H1 (cell line): ENCODE results near the gene PCSK4. TPM values are rescaled to one million over a fixed set of nuclear protein-coding genes. Genes with fewer than 3 reads are reported as not detected.
A peak's percentile ranks its signal among the peaks of the same experiment; 100 is the strongest.

Experiments
- CTCF ChIA-PET: fragments of 300-600 bp; sonication (Branson Sonifier 250); formaldehyde crosslinking; loops from one replicate; lab custom pipeline; 2021; ENCODE audit not compliant: partially characterized antibody; lab: Charles Lee
- POLR2A ChIA-PET: fragments of 300-600 bp; sonication (Branson Sonifier 250); formaldehyde crosslinking; loops from one replicate; lab custom pipeline; 2021; ENCODE audit warnings: inconsistent platforms; ENCODE audit not compliant: partially characterized antibody; lab: Charles Lee
- DNase-seq, 2 experiments: peaks; one replicate each; pipeline versions ENCODE4 v3.0.0 to v3.0.0-alpha.2; 2010 to 2022; ENCODE audit warnings: low spot score in 2 of 2, low read depth in 1 of 2, mixed read lengths in 1 of 2
- FAIRE-seq: peaks from 2 replicates; lab custom pipeline; 2011; peaks lifted over from hg19 to GRCh38; lab: Jason Lieb, UNC
- H2AFZ ChIP-seq: 2 replicates; pipeline ENCODE4 v1.8.1; 2012; ENCODE audit warnings: low read length, inconsistent platforms
- H2AK5ac ChIP-seq: 2 replicates; pipeline ENCODE4 v1.6.1; 2013; ENCODE audit warnings: low read depth, low read length
- H2BK120ac ChIP-seq: replicated peaks from 2 replicates; pipeline ENCODE3; 2013; ENCODE audit warnings: low read depth, low read length, inconsistent platforms
- H2BK12ac ChIP-seq: 2 replicates; pipeline ENCODE4 v1.6.1; 2013; ENCODE audit warnings: low read depth, low read length
- H2BK15ac ChIP-seq: 2 replicates; pipeline ENCODE4 v1.6.1; 2013; ENCODE audit warnings: low read length
- H2BK20ac ChIP-seq: 2 replicates; pipeline ENCODE4 v1.6.1; 2013; ENCODE audit warnings: low read length
- H2BK5ac ChIP-seq: 2 replicates; pipeline ENCODE4 v1.6.1; 2013; ENCODE audit warnings: low read depth, low read length
- H3K14ac ChIP-seq: 2 replicates; pipeline ENCODE4 v1.6.1; 2013; ENCODE audit warnings: inconsistent platforms; ENCODE audit not compliant: insufficient read length
- H3K18ac ChIP-seq: 2 replicates; pipeline ENCODE4 v1.6.1; 2013; ENCODE audit warnings: low read length; ENCODE audit errors: extremely low read depth
- H3K23ac ChIP-seq: 2 replicates; pipeline ENCODE4 v1.6.1; 2013; ENCODE audit warnings: inconsistent platforms; ENCODE audit not compliant: insufficient read length
- H3K23me2 ChIP-seq: 2 replicates; pipeline ENCODE4 v1.6.1; 2013; ENCODE audit warnings: low read depth, low read length
- H3K27ac ChIP-seq: 2 replicates; pipeline ENCODE4 v1.6.1; 2011; ENCODE audit warnings: low read depth, low read length, inconsistent platforms
- H3K27me3 ChIP-seq, 4 experiments: replicated peaks in 1 of 4; 1 replicate in 1 of 4; 2 replicates in 3 of 4; pipeline versions ENCODE4 v1.6.1 to v1.8.1; 2011 to 2013; ENCODE audit warnings: low read length in 3 of 4, mild to moderate bottlenecking in 3 of 4, inconsistent platforms in 2 of 4, mixed read lengths in 2 of 4, moderate library complexity in 1 of 4; ENCODE audit not compliant: control insufficient read depth in 3 of 4, insufficient read depth in 3 of 4; ENCODE audit errors: extremely low read depth in 1 of 4
- H3K36me3 ChIP-seq, 4 experiments: 2 replicates each; pipeline versions ENCODE4 v1.6.1 to v1.8.1; 2011 to 2013; ENCODE audit warnings: mild to moderate bottlenecking in 4 of 4, low read length in 3 of 4, moderate library complexity in 2 of 4, control low read depth in 1 of 4, inconsistent platforms in 1 of 4; ENCODE audit not compliant: insufficient read depth in 4 of 4, control insufficient read depth in 2 of 4
- H3K4ac ChIP-seq: replicated peaks from 2 replicates; pipeline ENCODE3; 2013; ENCODE audit warnings: low read length, low read depth, mixed read lengths, inconsistent platforms; ENCODE audit not compliant: insufficient read length
- H3K4me1 ChIP-seq, 4 experiments: replicated peaks in 1 of 4; 1 replicate in 1 of 4; 2 replicates in 3 of 4; pipeline versions ENCODE4 v1.6.1 to v1.8.1; 2011 to 2013; ENCODE audit warnings: low read length in 3 of 4, inconsistent platforms in 2 of 4, mixed read lengths in 1 of 4; ENCODE audit not compliant: insufficient read depth in 4 of 4, control insufficient read depth in 3 of 4
- H3K4me2 ChIP-seq, 2 experiments: 2 replicates each; pipeline versions ENCODE4 v1.6.1 to v1.8.1; 2011 to 2013; ENCODE audit warnings: low read depth in 2 of 2, low read length in 2 of 2, control low read depth in 1 of 2, inconsistent platforms in 1 of 2, mild to moderate bottlenecking in 1 of 2; ENCODE audit not compliant: insufficient read depth in 1 of 2
- H3K4me3 ChIP-seq, 4 experiments: fragments of 200-600, 300-600 bp in 1 of 4; sonication (generic), shearing (Covaris generic), sonication (Bioruptor Twin) in 1 of 4; 2 replicates each; pipeline versions ENCODE4 v1.5.1 to v1.8.1; 2011 to 2016; ENCODE audit warnings: low read length in 4 of 4, low read depth in 3 of 4, control low read depth in 2 of 4, inconsistent platforms in 2 of 4, mild to moderate bottlenecking in 2 of 4, mixed read lengths in 1 of 4, moderate library complexity in 1 of 4; ENCODE audit not compliant: insufficient read depth in 2 of 4; ENCODE audit errors: extremely low read depth in 1 of 4
- H3K56ac ChIP-seq: replicated peaks from 2 replicates; pipeline ENCODE3; 2013; ENCODE audit warnings: low read depth, mild to moderate bottlenecking, mixed read lengths, low read length, inconsistent platforms; ENCODE audit not compliant: insufficient read length
- H3K79me1 ChIP-seq: 2 replicates; pipeline ENCODE4 v1.6.1; 2013; ENCODE audit warnings: low read depth, low read length, control low read depth
- H3K79me2 ChIP-seq, 2 experiments: 2 replicates each; pipeline versions ENCODE4 v1.6.1 to v1.8.1; 2012 to 2013; ENCODE audit warnings: low read length in 2 of 2, mild to moderate bottlenecking in 2 of 2, inconsistent platforms in 1 of 2; ENCODE audit not compliant: insufficient read depth in 2 of 2, control insufficient read depth in 1 of 2
- H3K9ac ChIP-seq, 4 experiments: replicated peaks in 1 of 4; 1 replicate in 1 of 4; 2 replicates in 3 of 4; pipeline versions ENCODE4 v1.6.1 to v1.8.1; 2011 to 2013; ENCODE audit warnings: low read depth in 3 of 4, low read length in 3 of 4, control low read depth in 2 of 4, mild to moderate bottlenecking in 2 of 4, moderate library complexity in 2 of 4, inconsistent platforms in 1 of 4; ENCODE audit errors: extremely low read depth in 1 of 4
- H3K9me3 ChIP-seq, 2 experiments: 2 replicates each; pipeline versions ENCODE4 v1.6.1 to v1.8.1; 2012 to 2013; ENCODE audit warnings: mild to moderate bottlenecking in 2 of 2, moderate library complexity in 2 of 2, control low read depth in 1 of 2, inconsistent platforms in 1 of 2, low read depth in 1 of 2, low read length in 1 of 2, mixed read lengths in 1 of 2; ENCODE audit not compliant: insufficient read depth in 2 of 2
- H4K20me1 ChIP-seq, 2 experiments: replicated peaks in 1 of 2; 2 replicates each; pipeline versions ENCODE3 to v1.8.1; 2011 to 2013; ENCODE audit warnings: inconsistent platforms in 2 of 2, low read length in 2 of 2, mild to moderate bottlenecking in 1 of 2; ENCODE audit not compliant: insufficient read depth in 2 of 2, control insufficient read depth in 1 of 2
- H4K5ac ChIP-seq: 2 replicates; pipeline ENCODE4 v1.6.1; 2013; ENCODE audit warnings: low read length, low read depth, mixed read lengths, inconsistent platforms; ENCODE audit not compliant: insufficient read length
- H4K8ac ChIP-seq: 2 replicates; pipeline ENCODE4 v1.8.0; 2013; ENCODE audit warnings: mild to moderate bottlenecking, moderate library complexity, low read length, inconsistent platforms; ENCODE audit not compliant: insufficient read depth; ENCODE audit errors: extremely low read depth
- H4K91ac ChIP-seq: replicated peaks from 2 replicates; pipeline ENCODE3; 2013; ENCODE audit warnings: low read length, mixed read lengths, inconsistent platforms; ENCODE audit not compliant: insufficient read length
- ASH2L ChIP-seq: fragments of 200-600, 300-600 bp; sonication (generic); IDR thresholded peaks from one replicate; pipeline ENCODE4 v1.7.1; 2017; ENCODE audit warnings: low read length
- BCL11A ChIP-seq, 2 experiments: IDR thresholded peaks; one replicate each; pipeline ENCODE4 v1.6.1; 2011; ENCODE audit warnings: low read depth in 2 of 2, low read length in 2 of 2, mild to moderate bottlenecking in 2 of 2
- CTBP2 ChIP-seq: IDR thresholded peaks from 2 replicates; pipeline ENCODE4 v1.7.0; 2011; ENCODE audit warnings: borderline replicate concordance, mild to moderate bottlenecking, moderate library complexity, mixed read lengths, low read length; ENCODE audit not compliant: insufficient read depth, insufficient read length
- EGR1 ChIP-seq: IDR thresholded peaks from 2 replicates; pipeline ENCODE4 v1.6.1; 2011; ENCODE audit warnings: low read depth, low read length, borderline replicate concordance
- KDM1A ChIP-seq: fragments of 200-600, 300-600 bp; sonication (generic); IDR thresholded peaks from 2 replicates; pipeline ENCODE4 v1.7.1; 2016; ENCODE audit warnings: mild to moderate bottlenecking, low read length, borderline replicate concordance
- NRF1 ChIP-seq: IDR thresholded peaks from 2 replicates; pipeline ENCODE4 v1.6.1; 2011; ENCODE audit warnings: mild to moderate bottlenecking, low read depth, low read length, improper control_type of control experiment
- RFX5 ChIP-seq: IDR thresholded peaks from 2 replicates; pipeline ENCODE4 v1.6.1; 2011; ENCODE audit warnings: low read depth, low read length, improper control_type of control experiment, borderline replicate concordance
- RXRA ChIP-seq: IDR thresholded peaks from 2 replicates; pipeline ENCODE4 v1.6.1; 2011; ENCODE audit warnings: low read depth, mild to moderate bottlenecking, low read length, moderate library complexity; ENCODE audit not compliant: insufficient read depth
- SP2 ChIP-seq: IDR thresholded peaks from 2 replicates; pipeline ENCODE4 v1.6.1; 2012; ENCODE audit warnings: mild to moderate bottlenecking, low read length, inconsistent platforms
- TBP ChIP-seq: IDR thresholded peaks from 2 replicates; pipeline ENCODE4 v1.6.1; 2011; ENCODE audit warnings: low read depth, low read length, improper control_type of control experiment
- WGBS, 2 experiments: shearing (Covaris generic) in 1 of 2; methylation state at CpG; one replicate each; pipeline versions ENCODE4 v1.1.6 to v1.1.7; 2013 to 2015; ENCODE audit warnings: low lambda C conversion rate in 2 of 2, mixed read lengths in 2 of 2, inconsistent platforms in 1 of 2, low coverage in 1 of 2, missing lambda C conversion rate in 1 of 2; ENCODE audit not compliant: insufficient replicate concordance in 2 of 2, insufficient coverage in 1 of 2, insufficient read length in 1 of 2; ENCODE audit errors: extremely low coverage in 1 of 2, missing lambda C conversion rate in 1 of 2; 5-methylcytosine and 5-hydroxymethylcytosine counted together
- polyA plus RNA-seq, 7 experiments: library from polyadenylated mRNA; depleted of rRNA in 3 of 7; stranded (reverse) in 5 of 7; unstranded in 2 of 7; fragments of >200 nt in 5 of 7; fragments of 200-250 nt in 2 of 7; gene quantifications; 1 replicate in 5 of 7; 2 replicates in 1 of 7; 4 replicates in 1 of 7; pipeline versions ENCODE4 v1.2.1 to v1.2.3, GENCODE V29; 2011 to 2013; ENCODE audit warnings: missing spikeins in 2 of 7, mixed read lengths in 2 of 7
- total RNA-seq: library from RNA; stranded (reverse); fragmentation: NEBNext Ultra II Directional; extraction: Animal tissue kit (Norgen Biotek cat#: 25700); gene quantifications from 2 replicates; pipeline ENCODE4 v1.2.1, GENCODE V29; 2021

PCSK4 gene
- total and polyA plus RNA-seq, 2 of the 8 experiments (the other 6 are each of a cell fraction or from before 2014, with no cell fraction given): 9.8 to 10.7 TPM

DNA sequence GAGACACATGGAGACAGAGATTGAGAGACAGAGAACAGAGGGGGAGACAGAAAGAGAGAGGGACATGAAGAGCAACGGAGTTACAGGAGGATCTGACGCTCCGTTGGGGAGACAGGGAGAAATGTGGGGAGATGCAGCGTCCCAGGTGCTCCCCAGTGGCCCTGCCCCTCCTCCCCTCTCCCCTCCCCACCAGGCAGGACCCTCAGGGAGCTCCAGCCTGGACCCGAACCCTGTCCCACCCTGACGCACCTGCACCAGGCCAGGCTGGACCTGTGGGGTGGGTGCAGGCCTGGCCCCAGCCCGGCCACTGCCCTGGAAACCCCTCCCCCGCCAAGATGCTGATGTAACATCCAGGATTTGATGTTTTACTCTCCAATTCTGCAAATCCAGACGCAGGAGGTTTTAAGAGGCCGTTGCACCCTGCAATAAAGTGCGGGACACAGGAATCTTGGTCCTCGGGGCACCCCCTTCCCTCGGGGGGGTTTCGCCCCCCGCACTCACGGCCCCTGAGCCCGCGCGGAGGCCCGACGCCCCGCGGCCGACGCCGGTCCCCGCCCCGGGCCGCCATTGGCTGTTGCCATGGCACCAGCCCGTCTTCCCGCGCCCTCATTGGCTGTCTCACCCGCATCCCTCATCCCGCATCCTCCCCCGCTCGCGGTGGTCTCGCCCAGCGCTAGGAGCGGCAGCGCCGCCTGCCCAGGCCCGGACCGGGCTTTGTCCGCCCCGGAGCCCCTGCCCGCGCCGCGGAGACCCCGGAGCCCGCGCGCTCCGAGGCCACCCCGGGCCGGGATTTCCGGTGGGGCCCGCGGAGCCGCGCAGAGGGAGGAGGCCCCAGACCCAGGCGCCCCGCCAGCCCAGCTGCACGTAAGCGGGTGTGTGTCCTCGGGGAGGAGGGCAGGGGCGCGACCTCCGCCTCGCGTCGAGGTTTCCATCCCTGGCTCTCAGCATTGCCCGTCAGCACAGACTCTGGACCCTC, 40.4 kb downstream of the PCSK4 start, which contains the start of gene APC2:
Gene APC2 (plus strand): TSS at position 655 of the 976 bp plus-strand sequence. CDS start 2,881 bp downstream, outside the sequence.
- no peak within 1 kb of the TSS for H2BK120ac ChIP-seq
- peak in 1 of 2 experiments; percentile 93 for DNase-seq
- peak within 1 kb of the TSS; percentile 62 for H3K4ac ChIP-seq
- H2AK5ac ChIP-seq: no peak within 1 kb of the TSS
- no peak for FAIRE-seq
- H3K9ac ChIP-seq: peak within 1 kb of the TSS in 2 of 4 experiments; percentile 25 to 50; a peak in 3 of 7 replicates
- peak within 1 kb of the TSS; percentile 55 to 66 for H3K4me2 ChIP-seq
- H3K23me2 ChIP-seq: peaks cover 4% of the 10 kb centered on the region; the same call in 1 of the 2 replicates
- H3K9me3 ChIP-seq: no peaks in the 10 kb centered on the region
- peak within 1 kb of the TSS; percentile 27; the same call in 1 of the 2 replicates for H2BK12ac ChIP-seq
- no peaks in the 10 kb centered on the region for H3K79me2 ChIP-seq
- H4K8ac ChIP-seq: peak within 1 kb of the TSS; percentile 87; the same call in 1 of the 2 replicates
- H3K79me1 ChIP-seq: no peaks in the 10 kb centered on the region
- H2BK15ac ChIP-seq: peak within 1 kb of the TSS; percentile 95; the same call in 1 of the 2 replicates
- no peak within 1 kb of the TSS for H2AFZ ChIP-seq
- no peaks in the 10 kb centered on the region for H3K36me3 ChIP-seq
- peaks cover 13 to 14% of the 10 kb centered on the region in 2 experiments for H4K20me1 ChIP-seq
- peaks cover 34 to 59% (median 57%) of the 10 kb centered on the region in 4 experiments for H3K27me3 ChIP-seq
- H3K18ac ChIP-seq: peak within 1 kb of the TSS; percentile 71; the same call in 1 of the 2 replicates
- no peak within 1 kb of the TSS for H3K23ac ChIP-seq
- POLR2A ChIA-PET: interaction anchor here (0.9 to 9.4 kb wide), 7 partner anchors 8 to 180 kb away, joined by 3 to 109 read pairs (median 3); partner anchors contain the start of genes CIRBP and FAM174C
- H3K4me1 ChIP-seq: peaks cover 0 to 35% (median 26%) of the 10 kb centered on the region in 4 experiments; a peak in 6 of 7 replicates
- no peak within 1 kb of the TSS for H4K91ac ChIP-seq
- peak within 1 kb of the TSS; percentile 12 for H3K56ac ChIP-seq
- H3K4me3 ChIP-seq: peak within 1 kb of the TSS; percentile 22 to 60 (median 36)
- CTCF ChIA-PET: interaction anchor here (1.2 to 1.3 kb wide), 2 partner anchors 13 to 17 kb away, joined by 4 to 5 read pairs; no protein-coding TSS in a partner anchor
- H3K14ac ChIP-seq: no peak within 1 kb of the TSS
- 0 out of 2 replicates have a peak within 1 kb of the TSS, but pooled peaks have one; percentile 61 for H2BK20ac ChIP-seq
- no peak within 1 kb of the TSS for H4K5ac ChIP-seq
- H2BK5ac ChIP-seq: no peak within 1 kb of the TSS
- 10% methylated on average over 59 of the region's 74 CpGs; no CpG with 5 or more reads in 1 of the 2 experiments for WGBS, 2 experiments
- no peak within 1 kb of the TSS for H3K27ac ChIP-seq
- TF ChIP-seq BCL11A (IDR thresholded peaks at IDR 0.05; ENCODE audit: low read depth in 2 of 2, low read length in 2 of 2): no peak
- no peak; the same call in 1 of the 2 replicates for TF ChIP-seq TBP
- no peak for TF ChIP-seq NRF1
- TF ChIP-seq ASH2L: peak; percentile 72
- no peak for TF ChIP-seq SP2
- peak; percentile 18; the same call in 1 of the 2 replicates for TF ChIP-seq KDM1A
- TF ChIP-seq EGR1: peak; percentile 65; the same call in 1 of the 2 replicates
- TF ChIP-seq RXRA: no peak
- 0 out of 2 replicates have a peak, but pooled peaks have one; percentile 23 for TF ChIP-seq RFX5
- no peak for TF ChIP-seq CTBP2
